Colonic mucosa (tissue), 4 donors: Measurements from ENCODE around the gene ASRGL1. TPM values are rescaled to one million over a fixed set of nuclear protein-coding genes. Genes with fewer than 3 reads are reported as not detected.
"Not testable (repeated sequence)": the region's sequence is repeated elsewhere in the genome, so short reads cannot be mapped to it uniquely, and the experiment has no call there.

Experiments
- DNase-seq: peaks from one replicate; pipeline ENCODE4 v3.0.0-alpha.2; 2020
- H3K27ac ChIP-seq: fragments of 200-600 bp; one replicate; pipeline ENCODE4 v1.8.0; 2021
- H3K27me3 ChIP-seq: fragments of 200-600 bp; one replicate; pipeline ENCODE4 v1.8.0; 2021
- H3K36me3 ChIP-seq: fragments of 200-600 bp; one replicate; pipeline ENCODE4 v1.8.0; 2021
- H3K4me1 ChIP-seq: fragments of 200-600 bp; one replicate; pipeline ENCODE4 v1.8.0; 2021; ENCODE audit warnings: mild to moderate bottlenecking
- H3K4me3 ChIP-seq: fragments of 200-600 bp; one replicate; pipeline ENCODE4 v1.8.0; 2021
- H3K9ac ChIP-seq, 2 donors: one replicate each; pipeline ENCODE4 v1.7.0; 2013; ENCODE audit warnings: control low read depth in 2 of 2, low read depth in 2 of 2, low read length in 2 of 2
- H3K9me3 ChIP-seq: fragments of 200-600 bp; one replicate; pipeline ENCODE4 v1.8.0; 2021
- intact Hi-C: fragments of 100-400 bp; cut with DNase I; formaldehyde crosslinking; loops from one replicate; pipeline ENCODE4 v1.14.1; 2022
- total RNA-seq, 2 donors: library from RNA; stranded (reverse); fragmentation: NEBNext Ultra II Directional in 1 of 2; extraction: Animal tissue kit (Norgen Biotek cat#: 25700) in 1 of 2; gene quantifications; one replicate each; pipeline ENCODE4 v1.2.1, GENCODE V29; 2021
- TF ChIP-seq, protein P1 (sequence below): fragments of 200-600 bp; IDR thresholded peaks from one replicate; pipeline ENCODE4 v1.8.0; 2022; ENCODE audit warnings: antibody characterized with exemption, mild to moderate bottlenecking
- donor health status: healthy.
- donor health status: DM: no; HTN: no; CAD: no.
- donor health status: DM: no; HTN: no; CAD: no.

The ASRGL1 gene
- total RNA-seq, 2 donors from 2014 or later, result 32.5 to 71.7 TPM

DNA sequence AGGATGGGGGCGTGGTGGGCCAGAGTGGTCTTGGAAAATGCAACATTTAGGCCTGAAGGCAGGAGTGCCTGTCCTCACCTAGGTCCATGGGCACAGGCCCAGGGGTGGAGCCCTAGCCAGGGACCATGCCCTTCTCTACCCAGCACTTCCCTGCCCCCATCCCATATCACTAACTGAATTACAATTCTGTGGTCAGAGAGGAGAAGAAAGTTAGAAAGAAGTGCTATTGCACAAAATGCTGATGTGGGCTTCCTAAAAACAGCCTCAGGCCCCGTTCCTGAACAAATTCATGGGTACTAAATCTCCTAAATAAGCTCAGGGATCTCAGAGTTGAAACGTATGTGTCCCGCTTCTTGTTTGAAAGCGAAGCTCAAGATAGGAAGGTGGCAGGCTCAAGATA is 3.5 kb upstream of the ASRGL1 start:
- TF ChIP-seq, protein P1, sequence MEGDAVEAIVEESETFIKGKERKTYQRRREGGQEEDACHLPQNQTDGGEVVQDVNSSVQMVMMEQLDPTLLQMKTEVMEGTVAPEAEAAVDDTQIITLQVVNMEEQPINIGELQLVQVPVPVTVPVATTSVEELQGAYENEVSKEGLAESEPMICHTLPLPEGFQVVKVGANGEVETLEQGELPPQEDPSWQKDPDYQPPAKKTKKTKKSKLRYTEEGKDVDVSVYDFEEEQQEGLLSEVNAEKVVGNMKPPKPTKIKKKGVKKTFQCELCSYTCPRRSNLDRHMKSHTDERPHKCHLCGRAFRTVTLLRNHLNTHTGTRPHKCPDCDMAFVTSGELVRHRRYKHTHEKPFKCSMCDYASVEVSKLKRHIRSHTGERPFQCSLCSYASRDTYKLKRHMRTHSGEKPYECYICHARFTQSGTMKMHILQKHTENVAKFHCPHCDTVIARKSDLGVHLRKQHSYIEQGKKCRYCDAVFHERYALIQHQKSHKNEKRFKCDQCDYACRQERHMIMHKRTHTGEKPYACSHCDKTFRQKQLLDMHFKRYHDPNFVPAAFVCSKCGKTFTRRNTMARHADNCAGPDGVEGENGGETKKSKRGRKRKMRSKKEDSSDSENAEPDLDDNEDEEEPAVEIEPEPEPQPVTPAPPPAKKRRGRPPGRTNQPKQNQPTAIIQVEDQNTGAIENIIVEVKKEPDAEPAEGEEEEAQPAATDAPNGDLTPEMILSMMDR, result no peak
- H3K4me3 ChIP-seq, result no peak overlapping the region

DNA sequence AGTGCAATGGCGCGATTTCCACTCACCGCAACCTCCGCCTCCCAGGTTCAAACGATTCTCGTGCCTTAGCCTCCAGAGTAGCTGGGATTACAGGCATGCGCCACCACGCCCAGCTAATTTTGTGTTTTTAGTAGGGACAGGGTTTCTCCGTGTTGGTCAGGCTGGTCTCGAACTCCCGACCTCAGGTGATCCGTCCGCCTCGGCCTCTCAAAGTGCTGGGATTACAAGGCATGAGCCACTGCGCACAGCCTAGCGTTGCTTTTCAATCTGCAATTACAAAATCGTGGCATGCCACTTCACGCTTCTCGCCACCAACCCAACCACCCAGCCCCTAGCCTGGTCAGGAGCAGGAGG is 322 bp upstream of the ASRGL1 start:
- H3K9me3 ChIP-seq, H3K36me3 ChIP-seq, H3K27me3 ChIP-seq, intact Hi-C loops, H3K4me1 ChIP-seq, DNase-seq: not testable (repeated sequence)
- H3K4me3 ChIP-seq, result peak overlapping the region; percentile 95
- peak overlapping the region; percentile 13 for H3K27ac ChIP-seq
- H3K9ac ChIP-seq, result peak overlapping the region; percentile 68 to 73

More for the DNA sequence above, 3.5 kb upstream of the ASRGL1 start:
- no peaks in the 10 kb centered on the region for H3K36me3 ChIP-seq
- no peak for DNase-seq
- no peak overlapping the region for H3K27ac ChIP-seq
- H3K4me1 ChIP-seq, result no peaks in the 10 kb centered on the region
- H3K9me3 ChIP-seq, result no peaks in the 10 kb centered on the region
- no peaks in the 10 kb centered on the region for H3K27me3 ChIP-seq
- intact Hi-C loops, result no loop called here
- H3K9ac ChIP-seq, result no peak overlapping the region

DNA sequence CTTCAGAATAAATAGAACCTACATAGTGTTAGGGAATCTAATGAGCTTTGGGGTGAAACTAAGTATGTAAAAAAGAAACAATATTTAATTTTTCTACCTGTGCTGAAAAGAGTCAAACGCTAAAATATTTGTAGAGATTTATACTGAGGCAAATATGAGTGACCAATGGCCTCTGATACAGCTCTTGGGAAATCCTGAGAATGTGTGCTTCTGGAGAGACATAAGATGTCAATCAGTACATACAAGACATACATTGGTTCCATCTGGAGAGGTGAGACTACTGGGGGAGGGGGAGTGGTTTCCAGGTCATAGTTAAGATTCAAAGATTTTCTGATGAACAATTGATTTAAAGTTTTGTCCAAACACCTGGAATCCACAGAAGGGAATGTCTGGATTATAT is 970 bp downstream of the ASRGL1 start:
- peak overlapping the region; percentile 95 for H3K4me3 ChIP-seq
- H3K9ac ChIP-seq, result peak overlapping the region; percentile 68 to 73
- H3K27me3 ChIP-seq, result no peaks in the 10 kb centered on the region
- no peaks in the 10 kb centered on the region for H3K36me3 ChIP-seq
- intact Hi-C loops, result no loop called here
- TF ChIP-seq, protein P1, result no peak
- no peaks in the 10 kb centered on the region for H3K4me1 ChIP-seq
- no peak overlapping the region for H3K27ac ChIP-seq
- no peaks in the 10 kb centered on the region for H3K9me3 ChIP-seq
- DNase-seq, result no peak

DNA sequence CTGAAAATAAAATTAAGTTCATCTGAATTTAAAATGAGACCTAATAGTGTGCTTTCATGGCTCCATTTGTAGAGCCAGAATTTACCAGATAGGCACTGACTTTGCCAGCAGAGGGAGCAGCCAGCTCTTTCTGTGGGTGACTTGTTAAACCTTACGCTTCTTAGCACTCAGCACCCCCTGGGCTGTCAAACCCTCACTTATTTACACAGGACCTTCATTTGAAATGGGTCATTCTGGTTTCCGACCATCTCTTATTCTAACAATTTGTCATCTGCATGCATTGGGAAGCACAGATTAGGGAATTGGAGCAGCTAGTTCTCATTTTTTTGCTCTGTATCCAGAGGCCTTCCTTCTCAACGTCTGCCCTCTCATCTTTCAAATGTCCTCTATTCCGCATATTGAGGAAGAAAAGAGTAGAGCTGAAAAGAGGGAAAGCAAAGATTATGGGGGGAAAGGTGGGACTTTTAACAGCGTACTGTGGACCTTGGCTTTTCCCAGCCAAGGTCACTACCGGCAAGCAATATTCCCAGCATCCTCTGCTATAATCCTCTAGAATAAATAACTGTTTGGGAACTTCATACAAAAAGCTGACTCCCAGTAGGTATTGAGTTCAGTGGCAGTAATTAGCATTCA is 3.1 kb downstream of the ASRGL1 start:
- no peaks in the 10 kb centered on the region for H3K9me3 ChIP-seq
- intact Hi-C loops, result loop anchor here (2.0 kb wide), 1 partner anchor 34 kb away; no protein-coding TSS in a partner anchor
- no peaks in the 10 kb centered on the region for H3K4me1 ChIP-seq
- DNase-seq, result peak; percentile 76
- no peaks in the 10 kb centered on the region for H3K36me3 ChIP-seq
- peak overlapping the region; percentile 9 for H3K27ac ChIP-seq
- TF ChIP-seq, protein P1, result peak; percentile 67
- H3K27me3 ChIP-seq, result no peaks in the 10 kb centered on the region
- no peak overlapping the region for H3K4me3 ChIP-seq
- H3K9ac ChIP-seq, result no peak overlapping the region

DNA sequence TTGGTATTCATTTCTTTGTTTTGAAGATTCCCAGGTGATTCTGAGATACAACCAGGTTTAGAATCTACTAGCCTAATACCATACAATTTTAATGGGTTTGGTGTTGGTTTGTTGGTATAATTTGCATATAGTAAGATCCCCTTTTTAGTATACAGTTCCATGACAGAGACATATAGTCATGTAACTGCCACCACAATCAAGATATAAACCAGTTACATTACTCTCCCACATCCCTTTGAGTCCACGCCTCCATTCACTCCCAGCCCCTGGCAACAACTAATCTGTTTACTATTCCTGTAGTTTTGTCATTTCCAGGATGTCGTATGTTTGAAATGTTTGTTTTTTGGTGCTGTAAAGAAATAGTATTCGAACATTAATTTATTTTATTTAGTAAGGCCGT is 4.3 kb downstream of the ASRGL1 start:
- intact Hi-C loops, result loop anchor here (2.0 kb wide), 1 partner anchor 33 kb away; no protein-coding TSS in a partner anchor
- no peak for DNase-seq
- TF ChIP-seq, protein P1, result no peak
- H3K27me3 ChIP-seq, result no peaks in the 10 kb centered on the region
- no peaks in the 10 kb centered on the region for H3K36me3 ChIP-seq
- no peaks in the 10 kb centered on the region for H3K4me1 ChIP-seq
- no peak overlapping the region for H3K9ac ChIP-seq
- no peaks in the 10 kb centered on the region for H3K9me3 ChIP-seq
- H3K27ac ChIP-seq, result no peak overlapping the region
- H3K4me3 ChIP-seq, result no peak overlapping the region

DNA sequence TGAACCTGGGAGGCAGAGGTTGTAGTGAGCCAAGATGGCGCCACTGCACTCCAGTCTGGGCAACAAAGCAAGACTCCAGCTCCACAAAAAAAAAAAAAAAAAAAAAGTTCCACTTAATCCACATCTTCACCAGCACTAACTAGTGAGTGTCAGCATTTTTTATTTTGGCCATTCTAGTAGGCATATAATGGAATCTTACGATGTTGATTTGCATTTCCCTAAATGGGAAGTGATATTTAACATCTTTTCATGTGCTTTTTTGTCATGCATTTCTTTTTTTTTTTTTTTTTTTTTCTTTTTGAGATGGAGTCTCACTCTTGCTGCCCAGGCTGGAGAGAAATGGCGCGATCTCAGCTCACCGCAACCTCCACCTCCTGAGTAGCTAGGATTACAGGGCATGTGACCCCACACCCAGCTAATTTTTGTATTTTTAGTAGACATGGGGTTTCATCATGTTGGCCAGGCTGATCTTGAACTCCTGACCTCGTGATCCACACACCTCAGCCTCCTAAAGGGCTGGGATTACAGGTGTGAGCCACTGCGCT is 6.5 kb downstream of the ASRGL1 start:
- H3K36me3 ChIP-seq, H3K4me3 ChIP-seq, H3K27ac ChIP-seq, intact Hi-C loops, DNase-seq, H3K27me3 ChIP-seq, H3K9me3 ChIP-seq, H3K9ac ChIP-seq, H3K4me1 ChIP-seq: not testable (repeated sequence)
